K562 (cell line): ENCODE measurements around the gene GNAL.

Source experiments
- PPARD ChIP-seq: fragments of 250-450 bp; sonication (Bioruptor Pico); IDR thresholded peaks from 2 replicates; pipeline ENCODE4 v1.8.0; 2022; ENCODE audit warnings: inconsistent platforms, mild to moderate bottlenecking, moderate library complexity
- TF ChIP-seq, protein P1 (sequence below): sonication (generic); formaldehyde crosslinking; IDR thresholded peaks from 2 replicates; pipeline ENCODE4 v1.8.1; 2022; ENCODE audit warnings: missing genetic modification reagents

DNA sequence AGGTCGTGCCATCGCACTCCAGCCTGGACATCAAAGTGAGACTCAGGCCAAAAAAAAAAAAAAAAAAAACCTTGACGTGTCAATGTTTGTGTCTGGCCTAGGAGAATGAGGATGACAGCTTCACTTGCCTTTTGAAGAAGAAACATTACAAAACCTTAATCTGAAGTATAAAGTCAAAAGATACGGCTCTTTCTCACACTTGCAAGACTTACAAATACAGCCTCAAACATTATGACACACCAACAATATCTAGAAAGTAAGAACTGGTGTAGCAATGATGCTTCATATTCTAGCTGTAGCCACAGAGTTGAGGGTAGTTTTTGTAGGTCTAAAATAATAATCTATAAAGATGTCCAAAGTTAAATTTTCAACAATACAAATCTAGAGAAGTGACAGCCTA, 193.6 kb downstream of the GNAL start:
- TF ChIP-seq, protein P1, sequence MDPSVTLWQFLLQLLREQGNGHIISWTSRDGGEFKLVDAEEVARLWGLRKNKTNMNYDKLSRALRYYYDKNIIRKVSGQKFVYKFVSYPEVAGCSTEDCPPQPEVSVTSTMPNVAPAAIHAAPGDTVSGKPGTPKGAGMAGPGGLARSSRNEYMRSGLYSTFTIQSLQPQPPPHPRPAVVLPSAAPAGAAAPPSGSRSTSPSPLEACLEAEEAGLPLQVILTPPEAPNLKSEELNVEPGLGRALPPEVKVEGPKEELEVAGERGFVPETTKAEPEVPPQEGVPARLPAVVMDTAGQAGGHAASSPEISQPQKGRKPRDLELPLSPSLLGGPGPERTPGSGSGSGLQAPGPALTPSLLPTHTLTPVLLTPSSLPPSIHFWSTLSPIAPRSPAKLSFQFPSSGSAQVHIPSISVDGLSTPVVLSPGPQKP (CRISPR knock-in tag): no peak
- no peak for TF ChIP-seq PPARD (CRISPR knock-in tag)
